Measurements from ENCODE around the gene FAM186B.

Gene FAM186B

GRCh38 chr12:49626169-49626835 is 20.9 kb upstream of the FAM186B start:
- TF ChIP-seq CTCF (IDR thresholded peaks at IDR 0.05; ENCODE audit: low read depth, low read length): no peak
- Histone ChIP-seq H3K9me3 (ENCODE audit: severe bottlenecking) (no peaks in the 10 kb centered on the region), H3K27ac (no peak overlapping the region), H3K36me3 (no peaks in the 10 kb centered on the region), H3K4me3 (ENCODE audit: low read depth, low read length) (no peak overlapping the region), H3K27me3 (ENCODE audit: insufficient read depth, low read depth, severe bottlenecking) (no peaks in the 10 kb centered on the region)
- DNase-seq: no peak

- TF ChIP-seq CTCF (IDR thresholded peaks at IDR 0.05; ENCODE audit: low read depth, low read length): no peak
- H3K4me3 ChIP-seq (ENCODE audit: low read depth, low read length): no peak overlapping the region
Measured at GRCh38 chr12:49624921-49625577, 19.6 kb upstream of the FAM186B start.

GRCh38 chr12:49623142-49623904 is 17.9 kb upstream of the FAM186B start, which contains the start of gene PRPF40B:
TSS of gene PRPF40B (plus strand) at chr12:49623561. CDS start at chr12:49623591, 30 bp downstream.
- peak; percentile 89 for DNase-seq
- peak within 1 kb of the TSS; percentile 61 for H3K4me3 ChIP-seq (ENCODE audit: low read depth, low read length)
- no peaks in the 10 kb centered on the region for H3K9me3 ChIP-seq (ENCODE audit: severe bottlenecking)
- peak; percentile 57 for TF ChIP-seq CTCF (IDR thresholded peaks at IDR 0.05; ENCODE audit: low read depth, low read length)
- no peaks in the 10 kb centered on the region for H3K27me3 ChIP-seq (ENCODE audit: insufficient read depth, low read depth, severe bottlenecking)
- no peaks in the 10 kb centered on the region for H3K36me3 ChIP-seq
- H3K27ac ChIP-seq: peak within 1 kb of the TSS; percentile 45

More at GRCh38 chr12:49624921-49625577, 19.6 kb upstream of the FAM186B start:
- Histone ChIP-seq H3K36me3 (no peaks in the 10 kb centered on the region), H3K27ac (no peak overlapping the region), H3K27me3 (ENCODE audit: insufficient read depth, low read depth, severe bottlenecking) (no peaks in the 10 kb centered on the region), H3K9me3 (ENCODE audit: severe bottlenecking) (no peaks in the 10 kb centered on the region)
- DNase-seq: no peak

- no peak for TF ChIP-seq CTCF (IDR thresholded peaks at IDR 0.05; ENCODE audit: low read depth, low read length)
- H3K36me3 ChIP-seq: no peaks in the 10 kb centered on the region
- H3K27me3 ChIP-seq (ENCODE audit: insufficient read depth, low read depth, severe bottlenecking): no peaks in the 10 kb centered on the region
- H3K4me3 ChIP-seq (ENCODE audit: low read depth, low read length): peak overlapping the region; percentile 61
- H3K9me3 ChIP-seq (ENCODE audit: severe bottlenecking): no peaks in the 10 kb centered on the region
- no peak for DNase-seq
- peak overlapping the region; percentile 45 for H3K27ac ChIP-seq
Measured at GRCh38 chr12:49622501-49623141, 17.2 kb upstream of the FAM186B start.

GRCh38 chr12:49621651-49622500 is 16.4 kb upstream of the FAM186B start:
- H3K27ac ChIP-seq: peak overlapping the region; percentile 45; the same call in 1 of the 2 replicates
- DNase-seq: no peak
- H3K36me3 ChIP-seq: no peaks in the 10 kb centered on the region
- peak overlapping the region; percentile 61 for H3K4me3 ChIP-seq (ENCODE audit: low read depth, low read length)
- H3K27me3 ChIP-seq (ENCODE audit: insufficient read depth, low read depth, severe bottlenecking): no peaks in the 10 kb centered on the region
- H3K9me3 ChIP-seq (ENCODE audit: severe bottlenecking): no peaks in the 10 kb centered on the region
- no peak for TF ChIP-seq CTCF (IDR thresholded peaks at IDR 0.05; ENCODE audit: low read depth, low read length)

All from WERI-Rb-1 (cell line).